Measurements from ENCODE around the gene OPN4. TPM values are rescaled to one million over a fixed set of nuclear protein-coding genes. Genes with fewer than 3 reads are reported as not detected.

The OPN4 gene
- total and polyA plus RNA-seq, 2 donors (not counting 3 experiments of a cell fraction or from before 2014, with no cell fraction given), result not detected

GRCh38 chr10:86661161-86662025 is 7.0 kb downstream of the OPN4 start:
- Histone ChIP-seq H3K36me3 (ENCODE audit: control insufficient read depth in 2 of 2, extremely low read depth in 1 of 2, insufficient read depth in 2 of 2, low read length in 2 of 2) (no peaks in the 10 kb centered on the region), H2AFZ (ENCODE audit: low read depth, low read length) (no peak overlapping the region), H3K27ac (ENCODE audit: insufficient read depth, low read depth, low read length) (no peak overlapping the region), H3K27me3 (ENCODE audit: control insufficient read depth in 2 of 2, insufficient read depth in 2 of 2, low read length in 2 of 2) (no peaks in the 10 kb centered on the region), H3K9ac (replicated peaks; ENCODE audit: extremely low read depth, insufficient read depth, low read length) (no peak overlapping the region), H3K79me2 (ENCODE audit: control insufficient read depth, insufficient read depth, low read length) (no peaks in the 10 kb centered on the region), H3K9me3 (replicated peaks; ENCODE audit: control insufficient read depth, insufficient read depth, low read length) (no peaks in the 10 kb centered on the region), H3K9me1 (replicated peaks; ENCODE audit: control insufficient read depth, extremely low read depth, insufficient read depth, low read length) (no peaks in the 10 kb centered on the region), H3K4me2 (ENCODE audit: insufficient read depth, low read length) (no peak overlapping the region), H3K4me3 (replicated peaks in 1 of 3; ENCODE audit: insufficient read depth in 1 of 3, low read depth in 1 of 3, low read length in 3 of 3) (no peak overlapping the region), H4K20me1 (replicated peaks; ENCODE audit: control insufficient read depth, extremely low read depth, insufficient read depth, low read length) (no peaks in the 10 kb centered on the region), H3K4me1 (ENCODE audit: control insufficient read depth, extremely low read depth, insufficient read depth, low read length) (no peaks in the 10 kb centered on the region)
- dilution Hi-C loops (cut with MboI; ENCODE audit: extremely low pct_ligation_motif_present, low sequenced_read_pairs), result no loop called here
- FAIRE-seq, result no peak
- TF ChIP-seq POLR2A (IDR thresholded peaks at IDR 0.05; ENCODE audit: low read depth, low read length) (no peak), MAX (IDR thresholded peaks at IDR 0.05; ENCODE audit: insufficient read depth, insufficient read length) (no peak), MYC (IDR thresholded peaks at IDR 0.05; ENCODE audit: low read depth, low read length) (no peak), GATA2 (IDR thresholded peaks at IDR 0.05; ENCODE audit: insufficient read depth, insufficient read length, low read depth, low read length) (no peak), EZH2 (IDR thresholded peaks at IDR 0.05; ENCODE audit: borderline replicate concordance, low read depth, low read length, severe bottlenecking) (no peak), JUN (IDR thresholded peaks at IDR 0.05; ENCODE audit: borderline replicate concordance, insufficient read depth, insufficient read length, low read depth) (no peak), CTCF (IDR thresholded peaks at IDR 0.05; ENCODE audit: extremely low read depth in 1 of 2, insufficient read depth in 1 of 2, low read depth in 1 of 2, low read length in 2 of 2) (no peak), POLR2AphosphoS5 (IDR thresholded peaks at IDR 0.05; ENCODE audit: insufficient read depth, low read depth, low read length) (no peak), FOS (IDR thresholded peaks at IDR 0.05; ENCODE audit: borderline replicate concordance, insufficient read depth, low read length) (no peak)
- intact Hi-C loops (cut with micrococcal nuclease), result no loop called here
- DNase-seq (ENCODE audit: low read depth, low spot score), result no peak
- CTCF ChIA-PET, result no interaction called here
- POLR2A ChIA-PET, result no interaction called here
- no TSS peak for BruUV-seq (replicated peaks)

Data from endothelial cell of umbilical vein (primary cell).